HepG2 (cell line): ENCODE measurements around the gene CLRN2. TPM values are rescaled to one million over a fixed set of nuclear protein-coding genes. Genes with fewer than 3 reads are reported as not detected.

Experiments
- BRF2 ChIP-seq: sonication (generic); formaldehyde crosslinking; IDR thresholded peaks from 2 replicates; pipeline ENCODE4 v1.8.1; 2022; ENCODE audit warnings: mild to moderate bottlenecking, missing genetic modification reagents
- EEA1 ChIP-seq: sonication (generic); formaldehyde crosslinking; IDR thresholded peaks from 2 replicates; pipeline ENCODE4 v1.5.1; 2020; ENCODE audit warnings: mild to moderate bottlenecking, missing genetic modification reagents, borderline replicate concordance
- ERF ChIP-seq: IDR thresholded peaks from 2 replicates; pipeline ENCODE4 v1.6.1; 2018; ENCODE audit warnings: missing biosample characterization, missing genetic modification reagents
- GTF3A ChIP-seq: sonication (generic); formaldehyde crosslinking; conservative IDR thresholded peaks from 2 replicates; pipeline ENCODE4 v1.4.0; 2020; ENCODE audit warnings: mild to moderate bottlenecking, missing genetic modification reagents
- MED13 ChIP-seq: sonication (generic); formaldehyde crosslinking; IDR thresholded peaks from 2 replicates; pipeline ENCODE4 v1.5.0; 2020; ENCODE audit warnings: missing genetic modification reagents
- PREB ChIP-seq: sonication (generic); formaldehyde crosslinking; IDR thresholded peaks from 2 replicates; pipeline ENCODE4 v1.4.0; 2020; ENCODE audit warnings: missing genetic modification reagents
- REXO4 ChIP-seq: sonication (generic); formaldehyde crosslinking; IDR thresholded peaks from 2 replicates; pipeline ENCODE4 v1.8.0; 2022; ENCODE audit warnings: missing genetic modification reagents, mild to moderate bottlenecking, borderline replicate concordance
- SP2 ChIP-seq: sonication (generic); formaldehyde crosslinking; IDR thresholded peaks from 2 replicates; pipeline ENCODE4 v1.5.1; 2020; ENCODE audit warnings: mild to moderate bottlenecking, missing genetic modification reagents
- THAP8 ChIP-seq: sonication (generic); formaldehyde crosslinking; IDR thresholded peaks from 2 replicates; pipeline ENCODE4 v1.5.1; 2020; ENCODE audit warnings: missing genetic modification reagents, mild to moderate bottlenecking, borderline replicate concordance
- XBP1 ChIP-seq: sonication (generic); formaldehyde crosslinking; IDR thresholded peaks from 2 replicates; pipeline ENCODE4 v1.5.0; 2020; ENCODE audit warnings: missing genetic modification reagents
- ZBTB37 ChIP-seq: sonication (generic); formaldehyde crosslinking; IDR thresholded peaks from 2 replicates; pipeline ENCODE4 v1.4.0; 2020; ENCODE audit warnings: mild to moderate bottlenecking, missing genetic modification reagents
- ZBTB38 ChIP-seq: sonication (generic); formaldehyde crosslinking; IDR thresholded peaks from 2 replicates; pipeline ENCODE4 v1.5.1; 2020; ENCODE audit warnings: mild to moderate bottlenecking, missing genetic modification reagents
- ZNF235 ChIP-seq: sonication (generic); formaldehyde crosslinking; IDR thresholded peaks from 2 replicates; pipeline ENCODE4 v1.8.1; 2023; ENCODE audit warnings: mild to moderate bottlenecking, missing genetic modification reagents, borderline replicate concordance
- ZNF276 ChIP-seq: sonication (generic); formaldehyde crosslinking; IDR thresholded peaks from 2 replicates; pipeline ENCODE4 v1.4.0; 2020; ENCODE audit warnings: mild to moderate bottlenecking, low read depth, missing genetic modification reagents
- ZNF281 ChIP-seq: sonication (generic); formaldehyde crosslinking; IDR thresholded peaks from 2 replicates; pipeline ENCODE4 v1.4.0; 2020; ENCODE audit warnings: missing genetic modification reagents, borderline replicate concordance
- ZNF354B ChIP-seq: sonication (generic); formaldehyde crosslinking; IDR thresholded peaks from 2 replicates; pipeline ENCODE4 v1.8.0; 2022; ENCODE audit warnings: mild to moderate bottlenecking, missing genetic modification reagents
- ZNF7 ChIP-seq: IDR thresholded peaks from 2 replicates; pipeline ENCODE4 v1.6.1; 2016; ENCODE audit warnings: missing biosample characterization, missing genetic modification reagents
- ZSCAN21 ChIP-seq: sonication (generic); formaldehyde crosslinking; IDR thresholded peaks from 2 replicates; pipeline ENCODE4 v1.8.0; 2022; ENCODE audit warnings: mild to moderate bottlenecking, missing genetic modification reagents, moderate library complexity, borderline replicate concordance
- polyA plus RNA-seq, 8 experiments: library from polyadenylated mRNA; depleted of rRNA in 3 of 8; stranded (reverse) in 7 of 8; unstranded in 1 of 8; fragments of >200 nt; fragmentation: Illumina TruSeq in 4 of 8; extraction: Trizol in 4 of 8; gene quantifications; 2 replicates each; pipeline versions ENCODE4 v1.2.1 to v1.2.3, GENCODE V29; 2011 to 2016; ENCODE audit warnings: low read depth in 4 of 8, missing spikeins in 1 of 8, mixed read lengths in 1 of 8; ENCODE audit not compliant: insufficient read depth in 1 of 8
- total RNA-seq, 5 experiments: library from RNA; depleted of rRNA; stranded (reverse); fragments of >200 nt; fragmentation: Illumina TruSeq; extraction: Trizol; gene quantifications; 2 replicates each; pipeline ENCODE4 v1.2.3, GENCODE V29; 2016; ENCODE audit warnings: low read depth in 1 of 5

The CLRN2 gene
- total and polyA plus RNA-seq, 2 of the 13 experiments (the other 11 are each of a cell fraction or from before 2014, with no cell fraction given): not detected

GRCh38 chr4:17511950-17512795, 2.8 kb upstream of the CLRN2 start, which contains the start of gene QDPR (continued):
- TF ChIP-seq BRF2 (no peak), ZNF354B (CRISPR knock-in tag) (no peak), GTF3A (CRISPR knock-in tag) (no peak), REXO4 (CRISPR knock-in tag) (no peak), PREB (no peak), XBP1 (CRISPR knock-in tag) (no peak), ZNF7 (CRISPR knock-in tag) (no peak), ZBTB38 (no peak), ZNF281 (CRISPR knock-in tag) (peak; percentile 56; the same call in 1 of the 2 replicates), MED13 (no peak), ZBTB37 (CRISPR knock-in tag) (no peak), EEA1 (CRISPR knock-in tag) (no peak; the same call in 1 of the 2 replicates), ZSCAN21 (CRISPR knock-in tag) (no peak), ZNF235 (CRISPR knock-in tag) (no peak), ZNF276 (0 out of 2 replicates have a peak, but pooled peaks have one; percentile 38), SP2 (CRISPR knock-in tag) (no peak), ERF (peak; percentile 39; the same call in 1 of the 2 replicates), THAP8 (CRISPR knock-in tag) (no peak)
